ENCODE measurements around the gene COPS4. TPM values are rescaled to one million over a fixed set of nuclear protein-coding genes. Genes with fewer than 3 reads are reported as not detected.
"Not testable (repeated sequence)": the region's sequence is repeated elsewhere in the genome, so short reads cannot be mapped to it uniquely, and the experiment has no call there.

Gene COPS4
- total RNA-seq, 2 experiments from 2014 or later = 36.6 to 37.2 TPM

DNA sequence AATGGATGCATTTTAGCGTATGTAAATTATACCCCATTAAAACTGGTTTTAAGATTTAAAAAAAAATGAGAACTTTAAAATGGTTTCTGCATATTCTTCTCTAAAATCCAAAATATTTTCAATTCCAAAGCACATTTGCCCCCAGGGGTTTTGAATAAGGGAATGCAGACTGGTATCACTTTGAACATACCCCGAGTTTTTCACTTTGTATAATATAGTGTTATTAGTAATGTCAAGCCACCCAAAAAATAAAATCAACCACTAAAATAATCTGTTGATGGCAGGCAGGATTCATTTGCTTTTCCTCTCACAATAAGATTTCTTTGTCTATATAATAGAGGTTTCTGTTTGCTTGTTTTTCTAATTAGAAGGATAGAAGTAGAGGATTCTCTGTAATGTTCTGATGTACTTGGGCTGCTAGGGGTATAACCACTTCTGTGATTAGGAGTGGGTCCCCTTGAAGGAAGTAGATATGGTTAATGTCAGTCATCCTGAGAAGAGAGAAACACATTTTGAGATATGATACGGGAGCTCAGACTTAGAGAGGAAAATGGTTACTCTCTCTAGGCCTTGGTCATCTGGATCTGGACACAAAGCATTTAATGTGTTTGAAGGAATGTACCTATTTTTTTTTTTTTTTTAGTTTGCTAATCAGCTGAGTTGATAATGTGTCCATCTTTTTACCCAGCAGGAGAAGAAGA is 15.0 kb upstream of the COPS4 start:
- CTCF ChIA-PET = interaction anchor here (0.9 kb wide), 1 partner anchor 256 kb away, joined by 5 read pairs; no protein-coding TSS in a partner anchor

DNA sequence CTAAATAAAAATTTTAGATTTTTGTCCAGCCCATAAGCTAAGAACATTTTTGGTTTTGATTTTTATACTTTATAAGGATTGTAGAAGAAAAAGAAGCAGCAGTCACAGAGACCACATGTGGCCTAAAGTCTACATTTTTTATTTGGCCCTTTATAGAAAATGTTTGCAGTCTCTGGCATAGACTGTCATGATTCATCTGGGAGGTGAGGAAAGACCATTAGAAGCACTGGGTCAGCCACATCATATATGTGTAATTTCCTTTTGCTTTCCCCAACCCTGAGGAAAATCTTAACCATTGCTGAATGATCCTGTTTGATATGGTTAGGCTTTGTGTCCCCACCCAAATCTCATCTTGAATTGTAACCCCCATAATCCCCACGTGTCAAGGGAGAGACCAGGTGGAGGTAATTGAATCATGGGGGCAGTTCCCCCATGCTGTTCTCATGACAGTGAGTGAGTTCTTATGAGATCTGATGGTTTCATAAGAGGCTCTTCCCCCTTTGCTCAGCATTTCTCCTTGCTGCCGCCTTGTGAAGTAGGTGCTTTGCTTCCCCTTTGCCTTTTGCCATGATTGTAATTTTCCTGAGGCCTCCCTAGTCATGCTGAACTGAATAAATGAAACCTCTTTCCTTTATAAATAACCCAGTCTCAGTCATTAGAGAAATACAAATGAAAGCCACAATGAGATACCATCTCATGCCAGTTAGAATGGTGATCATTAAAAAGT is 12.1 kb upstream of the COPS4 start:
- CTCF ChIA-PET = no interaction called here
- POLR2A ChIA-PET = no interaction called here

More for the DNA sequence above, 15.0 kb upstream of the COPS4 start:
- POLR2A ChIA-PET = interaction anchor here (0.7 kb wide), 1 partner anchor 15 kb away, joined by 3 read pairs; the partner anchor contains the start of gene COPS4

DNA sequence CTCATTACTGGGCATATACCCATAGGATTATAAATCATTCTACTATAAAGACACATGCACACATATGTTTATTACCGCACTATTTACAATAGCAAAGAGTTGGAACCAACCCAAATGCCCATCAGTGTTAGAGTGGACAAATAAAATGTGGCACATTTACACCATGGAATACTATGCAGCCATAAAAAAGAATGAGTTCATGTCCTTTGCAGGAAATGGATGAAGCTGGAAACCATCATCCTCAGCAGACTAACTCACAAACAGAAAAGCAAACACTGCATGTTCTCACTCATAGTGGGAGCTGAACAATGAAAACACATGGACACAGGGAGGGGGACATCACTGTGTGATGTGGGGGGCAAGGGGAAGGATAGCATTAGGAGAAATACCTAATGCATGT is 11.4 kb upstream of the COPS4 start:
- POLR2A ChIA-PET, CTCF ChIA-PET: not testable (repeated sequence)

DNA sequence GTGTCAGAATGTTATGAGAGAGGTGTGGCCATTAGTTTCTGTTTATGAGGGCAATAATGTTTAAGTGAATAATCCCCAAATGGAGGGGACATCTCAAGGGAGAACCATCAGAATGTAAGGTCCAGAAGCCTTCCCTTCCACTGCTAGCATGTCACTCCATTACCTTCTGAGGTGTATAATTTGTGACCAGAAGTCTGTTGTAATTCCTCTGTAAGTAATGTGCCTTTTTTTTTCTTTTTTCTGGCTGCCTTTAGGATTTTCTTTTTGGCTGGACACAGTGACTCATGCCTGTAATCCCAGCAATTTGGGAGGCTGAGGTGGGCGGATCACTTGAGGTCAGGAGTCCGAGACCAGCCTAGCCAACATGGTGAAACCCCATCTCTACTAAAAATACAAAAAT is 10.8 kb upstream of the COPS4 start:
- CTCF ChIA-PET = no interaction called here
- POLR2A ChIA-PET = no interaction called here

DNA sequence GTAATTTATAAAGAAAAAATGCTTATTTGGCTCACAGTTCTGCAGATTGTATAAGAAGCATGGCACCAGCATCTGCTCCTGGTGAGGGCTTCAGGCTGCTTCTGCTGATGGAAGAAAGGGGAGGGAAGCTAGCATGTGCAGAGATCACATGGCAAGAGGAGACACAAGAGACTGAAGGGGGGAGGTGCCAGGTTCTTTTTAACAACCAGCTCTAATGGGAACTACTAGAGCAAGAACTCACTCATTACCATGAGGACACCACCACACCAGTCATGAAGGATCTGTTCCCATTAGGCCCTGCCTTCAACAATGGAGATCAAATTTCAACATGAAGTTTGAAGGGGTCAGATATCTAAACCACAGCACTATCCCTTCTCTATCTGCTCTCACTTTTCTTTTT is 9.4 kb upstream of the COPS4 start:
- CTCF ChIA-PET = no interaction called here
- POLR2A ChIA-PET = no interaction called here

DNA sequence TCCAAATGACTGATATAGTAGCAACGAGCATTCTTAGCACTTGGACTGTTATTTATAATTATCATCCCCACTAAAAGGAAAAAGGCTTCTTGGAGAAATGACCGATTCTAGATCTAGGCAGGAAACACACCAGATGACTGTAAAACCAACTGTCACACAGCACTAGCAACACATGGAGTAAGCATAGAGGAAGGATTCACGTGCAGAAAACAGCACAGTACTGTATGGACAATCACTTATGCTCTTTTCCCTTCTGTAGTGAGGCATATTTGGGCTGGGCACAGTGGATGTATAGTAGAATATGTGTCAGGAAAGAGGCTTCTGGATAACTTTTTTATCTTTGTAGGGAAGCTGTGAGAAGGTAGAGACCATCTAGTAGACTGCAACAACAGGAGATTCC is 6.0 kb upstream of the COPS4 start:
- ChIA-PET POLR2A (no interaction called here), CTCF (no interaction called here)

DNA sequence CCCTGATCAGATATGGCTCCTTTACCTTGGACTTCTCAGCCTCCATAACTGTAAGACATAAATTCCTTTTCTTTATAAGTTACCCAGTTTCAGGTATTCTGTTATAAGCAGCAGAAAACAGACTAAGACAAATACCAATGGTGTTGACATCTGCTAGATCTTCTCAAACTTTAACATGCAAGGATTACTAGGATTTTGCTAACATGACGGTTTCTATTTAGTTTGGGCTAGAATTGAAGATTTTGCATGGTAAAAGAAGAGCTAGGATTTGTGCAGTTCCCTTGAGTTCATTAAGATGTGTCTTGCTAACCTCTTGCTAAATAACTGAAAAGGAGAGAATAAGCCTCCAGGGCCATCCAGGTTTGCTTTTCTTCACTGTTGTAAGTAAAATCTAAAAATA is 5.3 kb upstream of the COPS4 start:
- POLR2A ChIA-PET = interaction anchor here (1.1 kb wide), 1 partner anchor 19 kb away, joined by 3 read pairs; the partner anchor contains the start of gene LIN54

DNA sequence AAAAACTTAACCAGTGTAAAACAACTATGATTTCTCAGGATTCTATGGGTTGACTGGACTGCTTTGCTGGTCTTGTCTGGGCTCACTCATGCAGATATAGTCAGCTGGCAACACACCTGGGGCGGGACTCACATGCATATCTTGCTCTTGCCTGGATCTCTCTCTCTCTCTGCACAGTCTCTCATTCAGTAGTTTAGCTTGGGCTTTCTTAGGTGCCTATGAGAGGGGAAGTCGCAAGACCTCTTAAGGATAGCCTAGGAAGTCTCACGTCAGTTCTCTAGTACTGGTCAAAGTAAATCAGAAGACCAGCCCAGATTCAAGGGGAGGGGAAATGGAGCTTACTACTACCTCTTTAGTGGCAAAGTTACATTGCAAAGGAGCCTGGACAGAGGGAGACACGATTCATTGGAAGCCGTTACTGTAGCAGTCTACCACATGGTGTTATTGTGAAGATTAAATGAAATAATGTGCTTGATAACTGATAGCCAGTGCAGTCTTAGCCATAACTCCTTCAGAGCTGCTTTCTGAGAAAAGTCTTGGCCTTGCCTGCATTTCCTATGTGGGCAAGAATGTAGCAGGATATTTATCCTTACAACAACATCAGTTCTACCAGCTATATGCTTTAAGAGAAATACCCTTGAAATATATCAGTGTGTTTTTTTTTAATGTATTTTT is 2.1 kb downstream of the COPS4 start:
- POLR2A ChIA-PET = no interaction called here
- CTCF ChIA-PET = interaction anchor here (0.6 kb wide), 1 partner anchor 31 kb away, joined by 4 read pairs; no protein-coding TSS in a partner anchor

More for the DNA sequence above, 5.3 kb upstream of the COPS4 start:
- CTCF ChIA-PET = no interaction called here

DNA sequence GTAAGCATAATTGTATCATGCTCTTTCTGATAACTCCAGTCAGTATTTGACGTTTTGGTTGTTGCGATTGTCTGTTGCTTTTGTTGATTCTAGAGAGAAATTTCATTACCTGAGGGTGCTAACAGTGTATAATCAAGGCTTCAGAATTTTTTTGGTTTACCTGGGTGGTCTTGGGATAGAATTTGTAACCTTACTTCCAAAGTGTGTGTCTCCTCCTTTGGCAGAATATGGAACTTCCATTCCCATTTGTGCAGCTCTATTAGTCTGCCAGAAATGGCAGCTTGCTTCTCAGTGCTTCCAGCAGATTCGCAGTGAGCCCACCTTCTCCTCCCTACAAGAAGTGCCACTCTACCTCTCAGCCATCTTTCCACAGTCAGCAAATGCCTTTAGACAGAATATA is 5.3 kb downstream of the COPS4 start:
- POLR2A ChIA-PET = no interaction called here
- CTCF ChIA-PET = interaction anchor here (1.1 to 2.1 kb wide), 2 partner anchors 31 to 140 kb away, joined by 4 to 5 read pairs; partner anchors contain the start of gene THAP9

DNA sequence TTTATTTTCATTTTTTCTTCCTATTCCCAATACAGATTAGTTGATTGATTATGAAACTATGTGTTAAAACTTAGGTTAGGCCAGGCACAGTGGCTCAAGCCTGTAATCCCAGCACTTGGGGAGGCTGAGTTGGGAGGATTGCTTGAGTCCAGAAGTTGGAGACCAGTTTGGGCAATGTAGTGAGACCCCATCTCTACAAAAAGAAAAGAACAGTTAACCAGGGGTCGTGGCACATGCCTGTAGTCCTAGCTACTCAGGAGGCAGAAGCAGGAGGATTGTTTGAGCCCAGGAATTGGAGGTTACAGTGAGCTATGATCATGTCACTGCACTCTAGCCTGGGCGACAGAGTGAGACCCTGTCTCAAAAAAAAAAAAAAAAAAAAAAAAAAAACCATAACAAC is 8.2 kb downstream of the COPS4 start:
- CTCF ChIA-PET, POLR2A ChIA-PET: not testable (repeated sequence)

DNA sequence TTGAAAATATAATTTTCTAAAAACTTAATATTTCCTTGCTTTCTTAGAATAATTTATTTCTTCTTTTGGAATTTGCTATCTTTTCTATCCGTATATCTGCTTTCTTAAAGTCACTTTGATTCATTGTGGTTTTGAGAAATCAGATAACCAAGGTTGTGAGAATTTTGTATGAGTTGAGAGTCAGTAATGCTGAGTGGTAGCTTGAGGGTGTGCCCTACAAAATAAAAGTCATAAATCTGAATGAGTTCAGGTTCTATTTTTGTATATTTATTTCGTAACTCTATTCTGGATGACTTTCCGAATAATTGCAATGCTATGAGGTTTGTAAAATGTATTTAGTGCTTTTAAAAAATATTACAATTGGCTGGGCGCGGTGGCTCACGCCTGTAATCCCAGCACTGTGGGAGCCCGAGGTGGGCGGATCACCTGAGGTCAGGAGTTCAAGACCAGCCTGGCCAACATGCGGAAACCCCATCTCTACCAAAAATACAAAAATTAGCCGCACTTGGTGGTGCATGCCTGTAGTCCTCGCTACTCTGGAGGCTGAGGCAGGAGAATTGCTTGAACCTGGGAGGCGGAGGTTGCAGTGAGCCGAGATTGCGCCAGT is 8.9 kb downstream of the COPS4 start:
- POLR2A ChIA-PET = no interaction called here
- CTCF ChIA-PET = no interaction called here

DNA sequence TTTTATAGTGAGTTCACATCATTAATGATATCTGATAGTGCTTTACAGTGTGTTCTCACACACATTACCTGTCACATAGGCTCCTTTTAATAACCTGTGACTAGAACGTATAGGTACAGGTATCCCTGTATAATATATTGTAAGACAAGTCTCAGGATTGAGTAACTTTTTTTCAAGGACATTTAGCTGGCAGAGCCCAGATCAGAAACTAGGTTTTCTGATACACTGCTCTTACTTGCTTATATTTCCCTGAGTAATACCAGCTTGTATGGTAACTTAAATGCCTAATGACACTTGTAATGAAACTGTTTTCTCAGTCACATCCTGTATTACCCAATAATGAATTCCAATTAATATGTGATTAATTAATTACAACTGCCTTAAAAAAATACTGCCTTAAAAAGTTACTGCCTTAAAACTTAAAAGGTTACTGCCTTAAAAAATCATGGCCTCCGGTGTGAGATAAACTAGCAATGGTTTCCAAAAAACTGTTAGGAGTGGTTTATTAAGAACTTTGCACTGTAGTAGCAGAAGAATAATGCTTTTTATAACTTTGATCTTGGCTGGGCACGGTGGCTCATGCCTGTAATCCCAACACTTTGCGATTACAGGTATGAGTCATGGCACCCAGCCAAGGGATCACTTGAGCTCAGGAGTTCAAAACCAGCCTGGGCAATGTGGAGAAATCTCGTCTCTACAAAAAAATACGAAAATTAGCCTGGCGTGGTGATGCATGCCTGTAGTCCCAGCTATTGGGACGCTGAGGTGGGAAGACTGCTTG is 11.9 kb downstream of the COPS4 start:
- CTCF ChIA-PET = no interaction called here
- POLR2A ChIA-PET = no interaction called here

DNA sequence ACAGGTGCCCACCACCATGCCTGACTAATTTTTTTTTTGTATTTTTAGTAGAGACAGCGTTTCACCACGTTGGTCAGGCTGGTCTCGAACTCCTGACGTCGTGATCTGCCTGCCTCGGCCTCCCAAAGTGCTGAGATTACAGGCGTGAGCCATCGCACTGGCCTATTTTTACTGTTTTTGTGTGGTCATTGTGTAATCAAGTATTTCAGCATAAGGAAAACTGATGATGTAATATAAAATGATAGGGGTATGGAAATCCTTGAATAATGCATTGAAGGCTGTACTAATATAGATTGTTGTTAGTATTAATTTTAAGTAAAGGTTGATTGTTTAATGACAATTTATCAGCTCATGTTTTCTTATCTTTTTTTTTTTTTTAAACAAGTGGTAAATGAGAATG is 13.8 kb downstream of the COPS4 start:
- POLR2A ChIA-PET = not testable (repeated sequence)
- CTCF ChIA-PET = interaction anchor here (0.7 kb wide), 1 partner anchor 54 kb away, joined by 3 read pairs; no protein-coding TSS in a partner anchor

DNA sequence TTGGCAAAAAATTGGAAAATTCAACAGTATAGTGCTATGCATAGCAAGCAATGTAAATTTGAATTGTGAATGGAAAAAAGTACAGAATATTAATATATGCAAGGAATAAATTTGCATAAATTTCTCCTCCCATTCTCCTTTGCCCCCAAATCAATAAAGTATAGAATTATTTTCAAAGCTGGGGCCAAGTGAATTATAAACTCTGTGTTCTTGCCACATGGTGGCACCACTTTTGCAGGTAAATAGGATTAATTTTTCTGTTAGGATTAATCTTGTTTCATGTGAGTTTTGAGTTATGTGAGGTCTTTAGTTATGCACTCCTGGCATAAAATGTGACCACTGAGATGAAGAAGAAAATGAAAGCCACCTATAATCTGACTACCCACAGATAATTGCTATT is 19.9 kb downstream of the COPS4 start:
- POLR2A ChIA-PET = no interaction called here
- CTCF ChIA-PET = no interaction called here

DNA sequence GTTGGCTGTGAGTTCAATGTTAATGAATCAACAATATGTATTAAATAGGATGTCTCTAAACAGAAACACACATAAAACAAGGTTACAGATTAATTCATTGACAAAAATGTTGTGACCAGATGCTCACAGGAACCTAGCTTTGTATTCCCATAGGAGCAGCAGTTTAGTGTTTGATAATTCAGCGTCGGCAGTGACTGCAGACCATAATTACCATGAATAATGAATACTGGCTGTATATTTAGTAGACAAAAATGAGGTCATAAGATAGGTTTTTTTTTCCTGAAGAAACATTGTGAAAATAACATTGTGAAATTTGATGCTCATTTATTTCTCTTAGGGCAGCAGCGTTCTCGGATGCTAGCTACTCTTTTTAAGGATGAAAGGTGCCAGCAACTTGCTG is 27.8 kb downstream of the COPS4 start:
- POLR2A ChIA-PET = no interaction called here
- CTCF ChIA-PET = no interaction called here

DNA sequence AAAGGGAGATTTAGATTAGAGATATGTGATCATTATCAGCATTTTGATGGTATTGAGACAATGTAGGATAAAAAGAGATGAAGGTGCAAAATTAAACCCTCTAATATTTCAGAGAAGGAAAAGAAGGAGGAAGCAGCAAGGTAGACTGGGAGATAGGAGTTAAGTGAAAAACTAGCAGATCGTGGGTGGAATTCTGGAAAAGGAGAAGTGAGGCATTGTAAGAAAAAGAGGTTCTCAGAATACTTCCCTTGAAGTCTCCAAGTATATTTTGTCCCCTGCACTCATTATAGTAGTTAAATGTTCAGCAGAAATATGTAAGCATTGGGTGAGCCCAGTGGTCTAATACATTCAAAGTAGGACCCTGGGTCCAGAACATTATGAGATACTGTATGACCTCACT is 30.3 kb downstream of the COPS4 start:
- CTCF ChIA-PET = interaction anchor here (0.5 kb wide), 1 partner anchor 116 kb away, joined by 3 read pairs; no protein-coding TSS in a partner anchor
- POLR2A ChIA-PET = no interaction called here

DNA sequence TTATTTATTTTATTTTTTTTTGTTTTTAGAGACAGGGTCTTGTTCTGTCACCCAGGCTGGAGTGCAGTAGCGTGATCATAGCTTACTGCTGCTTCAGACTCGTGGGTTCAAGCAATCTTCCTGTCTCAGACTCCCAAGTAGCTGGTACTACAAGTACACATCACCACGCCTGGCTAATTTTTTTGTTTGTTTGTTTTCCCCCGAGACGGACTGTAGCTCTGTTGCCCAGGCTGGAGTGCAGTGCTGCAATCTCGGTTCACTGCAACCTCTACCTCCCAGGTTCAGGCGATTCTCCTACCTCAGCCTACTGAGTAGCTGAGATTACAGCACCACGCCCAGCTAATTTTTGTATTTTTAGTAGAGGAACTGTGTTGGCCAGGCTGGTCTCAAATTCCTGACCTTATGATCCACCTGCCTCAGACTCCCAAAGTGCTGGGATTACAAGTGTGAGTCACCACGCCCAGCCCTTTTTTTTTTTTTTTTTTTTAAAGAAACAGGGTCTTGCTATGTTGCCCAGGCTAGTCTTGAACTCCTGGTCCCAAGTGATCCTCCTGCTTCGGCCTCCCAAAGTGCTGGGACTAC is 32.2 kb downstream of the COPS4 start:
- POLR2A ChIA-PET = no interaction called here
- CTCF ChIA-PET = interaction anchor here (1.0 kb wide), 1 partner anchor 147 kb away, joined by 3 read pairs; no protein-coding TSS in a partner anchor

DNA sequence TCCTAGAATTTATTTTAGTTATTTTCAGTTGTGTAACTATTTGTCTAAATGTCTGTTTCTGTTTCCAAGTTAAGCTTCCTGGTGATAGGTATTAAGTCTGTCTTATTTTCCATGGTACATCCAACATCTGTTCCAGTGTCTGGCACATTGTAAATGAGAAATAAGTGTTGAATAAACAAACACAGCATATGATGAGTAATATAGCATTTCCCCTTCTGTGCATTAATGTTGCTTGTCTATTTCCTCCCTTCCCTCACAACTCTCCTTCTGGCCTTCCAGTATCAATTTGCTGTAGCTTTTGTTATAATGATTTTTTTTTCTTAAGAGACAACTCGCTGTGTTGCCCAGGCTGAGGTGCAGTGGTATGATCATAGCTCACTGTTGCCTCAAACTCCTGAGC is 36.1 kb downstream of the COPS4 start:
- POLR2A ChIA-PET = no interaction called here

More for the DNA sequence above, 36.1 kb downstream of the COPS4 start:
- CTCF ChIA-PET = interaction anchor here (1.1 to 2.7 kb wide), 3 partner anchors 31 to 212 kb away, joined by 3 to 6 read pairs (median 4); no protein-coding TSS in a partner anchor
